Left cardiac atrium (tissue), 4 donors: Measurements from ENCODE around the gene TXNDC5. TPM values are rescaled to one million over a fixed set of nuclear protein-coding genes. Genes with fewer than 3 reads are reported as not detected.
"Not testable (repeated sequence)": the region's sequence is repeated elsewhere in the genome, so short reads cannot be mapped to it uniquely, and the experiment has no call there.

ENCODE experiments used
- ATAC-seq, 2 donors: fragments of 200-7000 bp; cut with Tn5 transposase; one replicate each; pipeline ENCODE4 v1.9.1; 2020; ENCODE audit warnings: mild to moderate bottlenecking in 2 of 2, moderate library complexity in 2 of 2
- DNase-seq: peaks from one replicate; pipeline ENCODE4 v3.0.0-alpha.2; 2020
- intact Hi-C, 2 donors: fragments of 100-400 bp; cut with DNase I; formaldehyde crosslinking; loops; one replicate each; pipeline versions ENCODE4 v1.14.1 to v1.15.1; 2022 to 2023
- total RNA-seq, 2 donors: library from RNA; stranded (reverse); fragmentation: NEBNext Ultra II Directional; extraction: Animal tissue kit (Norgen Biotek cat#: 25700); gene quantifications; one replicate each; pipeline ENCODE4 v1.2.1, GENCODE V29; 2021
- donor health status: DM: no; HTN: yes; CAD: no.
- donor health status: DM: no; HTN: yes; CAD: no; lungs with severe emphysema.
- donor health status: DM: yes; HTN: yes; CAD: no.
- donor health status: Dilated cardiomyopathy.

The TXNDC5 gene
- total RNA-seq, 2 donors from 2014 or later: 65.3 to 80.7 TPM

DNA sequence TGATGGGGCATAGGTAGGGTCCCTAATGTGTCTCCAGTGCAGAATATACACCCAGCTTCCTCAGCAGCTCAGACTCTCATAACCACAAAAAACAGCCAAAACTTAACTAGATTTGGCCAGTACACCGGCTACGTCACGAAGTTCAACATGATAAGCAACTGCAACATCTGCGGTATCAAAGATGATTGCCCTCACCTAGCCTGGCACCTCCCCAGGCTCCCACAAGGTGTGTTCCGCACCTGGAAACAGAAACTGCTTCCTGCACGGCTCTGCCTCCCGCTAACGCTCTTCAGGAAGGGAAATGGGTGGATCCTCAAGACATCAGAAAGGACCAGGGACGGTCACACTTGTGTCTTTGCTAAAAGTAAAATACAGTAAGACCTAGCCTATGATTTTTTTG lies 9.5 kb downstream of the TXNDC5 start:
- no peak for ATAC-seq

DNA sequence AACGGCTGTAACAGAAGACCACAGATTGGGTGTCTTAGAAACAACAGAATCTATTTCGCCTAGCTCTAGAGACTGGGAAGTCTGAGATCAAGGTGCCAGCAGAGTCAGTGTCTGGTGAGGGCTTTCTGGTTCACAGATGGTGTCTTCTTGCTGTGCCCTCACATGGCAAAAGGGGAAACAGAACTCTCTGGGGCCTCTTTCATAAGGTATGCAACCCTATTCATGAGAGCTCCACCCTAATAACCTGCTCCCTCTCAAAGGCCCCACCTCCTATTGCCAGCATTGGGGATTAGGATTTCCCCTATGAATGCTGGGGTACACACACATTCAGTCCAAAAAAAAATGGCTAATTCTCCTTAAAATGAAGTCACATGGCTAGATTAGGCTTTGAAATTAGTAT lies 10.0 kb downstream of the TXNDC5 start:
- intact Hi-C loops: loop anchor here in 1 of 2 donors (10.0 kb wide), 1 partner anchor 176 kb away; the partner anchor contains the start of gene BMP6
- DNase-seq (no peak), ATAC-seq (no peak)

More for the DNA sequence above, 9.5 kb downstream of the TXNDC5 start:
- intact Hi-C loops: loop anchor here in 1 of 2 donors (10.0 kb wide), 1 partner anchor 176 kb away; the partner anchor contains the start of gene BMP6
- DNase-seq: no peak

DNA sequence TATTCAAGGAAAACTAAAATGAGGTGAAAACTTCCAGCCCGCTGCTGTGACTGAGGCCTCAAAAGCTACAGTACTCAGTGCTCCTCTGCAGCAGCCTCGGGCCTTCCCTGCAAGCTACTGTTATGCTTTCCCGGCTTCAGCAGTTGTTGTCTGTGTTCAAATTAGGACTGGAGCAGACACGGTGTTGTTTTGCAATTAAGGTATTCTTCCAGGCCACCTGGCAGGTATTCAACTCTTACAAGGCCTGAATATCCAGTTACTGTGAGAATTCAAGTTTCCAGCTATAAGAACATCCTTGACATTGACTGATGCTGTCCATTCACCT lies 10.7 kb downstream of the TXNDC5 start:
- intact Hi-C loops: loop anchor here in 1 of 2 donors (10.0 kb wide), 1 partner anchor 175 kb away; the partner anchor contains the start of gene BMP6
- peak in 1 of 2 donors; percentile 25 for ATAC-seq
- DNase-seq: no peak

DNA sequence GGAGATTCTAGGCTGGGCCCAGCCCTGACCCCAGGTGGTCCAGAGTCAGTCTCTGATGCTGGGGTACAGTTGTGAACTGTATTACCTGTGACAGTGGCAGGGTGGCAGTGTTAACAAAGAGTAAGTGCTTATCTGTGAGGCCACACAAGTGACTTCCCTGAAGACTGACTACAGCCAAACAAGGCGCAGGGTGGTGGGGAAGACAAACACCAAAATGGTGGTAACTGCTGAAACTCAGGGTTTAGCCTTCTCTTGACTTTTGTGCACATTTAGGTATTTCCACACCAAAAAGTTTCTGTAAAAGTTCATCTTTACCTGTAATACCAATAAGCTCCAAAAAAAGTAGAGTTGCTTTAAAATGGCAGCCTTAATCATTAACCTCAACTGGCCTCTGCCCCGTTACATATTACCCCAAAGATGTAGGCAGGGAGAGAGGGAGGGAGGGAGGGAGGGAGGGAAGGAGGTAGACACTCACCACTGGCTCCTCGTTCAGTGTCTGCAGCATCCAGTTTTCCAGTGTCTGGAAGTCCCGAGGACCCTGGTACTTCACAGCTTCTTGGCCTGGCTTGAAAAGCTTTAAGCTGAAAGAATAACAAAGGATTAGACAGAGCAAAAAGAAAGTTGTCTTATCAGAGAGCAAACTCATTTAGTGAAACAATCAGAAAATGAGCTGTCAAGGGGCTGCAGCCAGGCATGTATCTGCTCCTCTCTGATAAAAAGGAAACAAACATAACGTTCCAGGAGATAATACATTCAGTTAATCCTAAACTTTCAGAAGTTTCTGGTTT lies 11.3 kb downstream of the TXNDC5 start:
- ATAC-seq (peak in 1 of 2 donors; percentile 11), DNase-seq (no peak)
- intact Hi-C loops: no loop called here

DNA sequence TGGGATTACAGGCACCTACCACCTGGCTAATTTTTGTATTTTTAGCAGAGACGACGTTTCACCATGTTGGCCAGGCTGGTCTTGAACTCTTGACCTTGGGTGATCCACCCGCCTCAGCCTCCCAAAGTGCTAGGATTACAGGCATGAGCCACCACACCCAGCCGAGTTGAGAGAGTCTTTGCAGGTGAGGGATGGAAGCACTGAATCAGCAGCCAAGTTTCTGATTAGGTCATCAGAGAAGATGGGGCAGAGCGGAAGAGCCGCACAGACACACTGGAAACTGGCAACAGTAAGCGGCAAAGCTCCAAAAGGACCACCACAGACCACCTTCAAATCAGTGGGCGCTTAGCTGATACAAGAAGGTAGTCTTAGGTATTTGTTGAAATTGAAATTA lies 12.4 kb downstream of the TXNDC5 start:
- ATAC-seq, DNase-seq, intact Hi-C loops: not testable (repeated sequence)

DNA sequence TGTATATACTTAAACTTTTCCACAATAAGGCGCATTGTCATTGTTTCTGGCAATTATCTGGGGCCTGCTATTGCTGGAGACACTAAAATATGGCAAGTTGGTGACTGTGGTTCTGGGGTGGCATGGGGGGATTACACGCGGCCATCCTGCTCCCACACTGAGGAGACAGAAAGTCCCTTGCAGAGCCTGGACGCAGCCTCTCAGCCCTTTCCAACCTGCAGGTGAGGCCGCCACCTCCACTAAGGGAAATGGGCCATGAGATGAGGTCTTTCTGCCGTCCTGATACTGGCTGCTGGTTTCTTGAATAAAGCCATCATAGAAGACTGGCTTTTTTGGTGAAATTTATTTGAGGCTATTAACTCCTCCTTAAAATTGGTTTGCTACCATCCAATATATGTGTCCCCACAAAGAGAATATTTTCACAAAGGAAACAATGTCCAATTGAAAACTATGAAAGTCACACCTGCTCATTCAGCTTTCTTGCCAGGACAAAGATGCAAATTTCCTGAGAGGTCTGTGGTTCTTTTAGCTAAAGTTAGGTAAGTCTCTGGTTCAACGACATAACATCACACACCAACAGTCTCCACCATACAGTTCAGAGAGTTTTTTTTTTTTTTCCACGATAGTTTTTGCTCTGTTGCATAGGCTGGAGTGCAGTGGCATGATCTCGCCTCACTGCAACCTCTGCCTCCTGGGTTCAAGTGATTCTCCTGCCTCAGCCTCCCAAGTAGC lies 13.0 kb downstream of the TXNDC5 start:
- intact Hi-C loops: no loop called here
- ATAC-seq: no peak
- DNase-seq: no peak

DNA sequence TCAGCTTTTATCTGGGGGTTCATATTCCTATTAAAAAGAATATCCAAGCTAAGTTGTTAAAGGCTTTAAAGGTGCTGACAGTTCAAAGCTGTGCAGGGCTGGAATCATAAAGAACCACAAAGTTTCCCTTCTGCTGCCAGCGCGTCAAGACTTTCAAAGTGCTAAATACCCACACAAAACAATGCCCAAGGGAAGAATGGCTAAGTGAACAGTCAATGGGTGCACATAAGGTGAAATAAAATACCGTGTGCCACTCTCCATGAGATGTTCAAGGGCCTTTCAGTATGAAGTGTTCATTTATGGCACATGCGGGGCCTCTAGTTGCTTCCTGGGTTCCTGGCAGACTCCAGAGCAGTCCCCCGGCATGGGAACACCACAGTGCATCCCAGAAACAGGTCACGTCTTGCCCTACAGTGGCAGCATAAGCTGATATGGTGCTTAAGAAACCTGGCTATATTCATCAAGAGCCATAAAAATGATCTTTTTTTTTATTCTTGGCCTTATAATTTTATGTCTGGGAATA lies 14.1 kb downstream of the TXNDC5 start:
- no peak for ATAC-seq
- intact Hi-C loops: no loop called here
- DNase-seq: no peak

DNA sequence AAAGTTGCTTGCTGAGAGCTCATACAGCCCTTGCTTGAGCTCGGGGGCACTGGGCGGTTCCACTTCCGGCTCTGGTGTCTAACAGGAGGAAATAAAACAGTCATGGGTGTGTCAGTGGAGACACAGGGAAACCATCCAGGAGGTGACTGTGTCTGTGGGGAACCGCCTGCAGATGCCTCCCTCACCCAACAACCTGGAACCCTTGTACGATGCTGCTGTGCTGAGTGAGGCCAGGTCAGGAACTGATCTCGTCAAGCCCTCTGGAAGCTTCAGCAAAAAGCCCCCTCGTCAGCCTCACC lies 15.5 kb downstream of the TXNDC5 start:
- ATAC-seq: no peak
- intact Hi-C loops: no loop called here

DNA sequence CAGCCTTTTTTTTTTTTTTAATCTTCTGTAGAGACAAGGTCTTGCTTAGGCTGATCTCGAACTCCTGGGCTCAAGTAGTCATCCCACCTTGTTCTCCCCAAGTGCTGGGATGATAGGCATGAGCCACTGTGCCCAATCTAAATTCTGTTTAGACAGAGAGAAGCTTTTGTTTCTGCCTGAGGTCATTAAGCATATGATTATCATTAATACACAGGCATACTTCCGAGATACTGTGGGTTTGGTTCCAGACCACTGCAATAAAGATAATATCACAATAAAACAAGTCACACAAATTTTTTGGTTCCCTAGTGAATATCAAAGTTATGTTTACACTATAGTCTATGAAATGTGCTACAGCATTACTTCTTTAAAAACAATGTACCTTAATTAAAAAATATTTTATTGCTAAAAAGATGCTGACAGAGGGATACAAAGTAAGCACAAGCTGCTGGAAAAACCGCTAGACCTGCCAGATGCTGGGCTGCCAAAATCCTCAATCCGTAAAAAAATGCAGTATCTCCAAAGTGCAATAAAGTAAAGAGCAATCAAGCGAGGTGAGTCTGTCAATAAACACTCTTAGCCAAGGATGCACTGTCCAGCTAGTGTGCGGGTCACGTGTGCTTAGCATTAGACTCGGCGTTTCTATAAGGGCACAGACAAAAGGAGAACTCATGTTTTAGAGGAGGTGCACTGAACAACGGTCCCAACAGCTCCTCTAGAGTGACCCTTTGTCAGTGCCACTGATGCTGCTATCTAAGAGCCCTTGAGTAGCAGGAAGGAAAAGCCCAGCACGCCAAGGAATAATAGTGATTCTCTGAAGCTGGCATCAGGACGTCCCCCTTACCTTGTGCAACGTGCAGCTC lies 16.1 kb downstream of the TXNDC5 start:
- intact Hi-C loops: no loop called here
- DNase-seq: no peak
- ATAC-seq: no peak

More for the DNA sequence above, 15.5 kb downstream of the TXNDC5 start:
- DNase-seq: no peak

DNA sequence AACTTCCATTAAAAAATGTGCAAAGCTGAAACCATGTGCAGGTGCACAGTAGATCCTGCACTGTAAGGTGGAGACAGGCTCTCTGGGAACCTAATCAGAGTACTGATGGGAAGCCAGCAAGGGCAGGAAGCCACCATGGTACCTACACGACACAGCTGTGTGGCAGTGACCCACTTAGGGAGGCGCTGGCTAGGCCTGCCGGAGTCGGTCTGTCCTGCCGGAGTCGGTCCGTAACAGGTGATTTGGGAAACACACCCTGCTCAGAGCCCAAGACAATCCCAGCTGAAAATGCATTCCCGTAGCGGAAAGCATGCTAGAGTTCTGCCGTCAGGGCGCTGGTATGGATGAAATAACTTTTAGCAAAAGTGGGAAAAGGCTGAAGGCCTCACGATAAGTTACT lies 17.2 kb downstream of the TXNDC5 start:
- ATAC-seq (no peak), DNase-seq (no peak)
- intact Hi-C loops: no loop called here

DNA sequence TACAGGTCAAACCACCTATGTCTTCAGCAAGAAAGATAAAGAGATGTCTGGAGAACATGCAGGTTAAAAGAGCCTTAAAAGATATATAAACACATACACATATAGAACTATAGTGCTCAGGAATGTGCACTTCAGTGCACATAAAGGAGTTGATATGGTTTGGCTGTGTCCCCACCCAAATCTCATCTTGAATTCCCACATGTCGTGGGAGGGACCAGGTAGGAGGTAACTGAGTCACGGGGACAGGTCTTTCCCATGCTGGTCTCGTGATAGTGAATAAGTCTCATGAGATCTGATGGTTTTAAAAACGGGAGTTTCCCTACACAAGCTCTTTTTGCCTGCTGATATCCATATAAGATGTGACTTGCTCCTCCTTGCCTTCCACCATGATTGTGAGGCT lies 18.2 kb downstream of the TXNDC5 start:
- DNase-seq, ATAC-seq, intact Hi-C loops: not testable (repeated sequence)

DNA sequence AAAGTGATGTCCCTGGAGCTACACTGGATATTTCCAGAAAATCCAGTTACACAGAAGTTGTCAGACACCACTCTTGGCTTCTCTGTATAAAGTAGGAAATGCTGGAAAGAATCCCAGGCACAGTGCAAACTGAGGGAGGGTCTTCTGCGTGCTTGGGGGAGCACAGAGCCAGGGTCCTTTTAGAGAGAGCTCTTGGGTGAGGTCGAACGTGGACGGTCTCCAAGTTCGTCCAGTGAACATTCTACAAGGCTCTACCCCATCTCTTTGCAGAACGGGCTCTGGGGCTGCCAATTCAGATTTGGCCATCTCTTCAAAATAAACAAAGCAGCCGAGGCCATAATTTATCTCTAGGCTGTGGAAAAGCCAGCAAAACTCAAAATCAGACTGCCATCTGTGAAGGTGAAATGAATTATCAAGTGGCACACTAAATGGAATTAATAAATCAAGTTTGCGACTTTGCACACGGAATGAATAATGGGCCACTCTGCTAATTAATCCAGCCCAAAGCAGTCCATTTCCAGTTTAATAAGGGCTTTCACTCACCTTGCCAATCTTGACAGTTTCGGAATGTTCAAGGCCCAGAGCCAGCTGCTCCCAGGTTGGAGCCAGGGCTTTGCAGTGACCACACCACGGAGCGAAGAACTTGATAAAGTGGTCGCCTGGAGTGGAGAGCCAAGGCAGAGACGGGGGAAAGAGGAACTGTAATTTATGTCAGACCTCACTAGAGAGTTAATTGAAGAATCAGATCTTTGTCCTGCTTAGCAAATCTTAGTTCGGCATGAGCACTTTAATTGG lies 19.3 kb downstream of the TXNDC5 start:
- ATAC-seq (peak; percentile 20 to 29), DNase-seq (no peak)
- intact Hi-C loops: no loop called here

DNA sequence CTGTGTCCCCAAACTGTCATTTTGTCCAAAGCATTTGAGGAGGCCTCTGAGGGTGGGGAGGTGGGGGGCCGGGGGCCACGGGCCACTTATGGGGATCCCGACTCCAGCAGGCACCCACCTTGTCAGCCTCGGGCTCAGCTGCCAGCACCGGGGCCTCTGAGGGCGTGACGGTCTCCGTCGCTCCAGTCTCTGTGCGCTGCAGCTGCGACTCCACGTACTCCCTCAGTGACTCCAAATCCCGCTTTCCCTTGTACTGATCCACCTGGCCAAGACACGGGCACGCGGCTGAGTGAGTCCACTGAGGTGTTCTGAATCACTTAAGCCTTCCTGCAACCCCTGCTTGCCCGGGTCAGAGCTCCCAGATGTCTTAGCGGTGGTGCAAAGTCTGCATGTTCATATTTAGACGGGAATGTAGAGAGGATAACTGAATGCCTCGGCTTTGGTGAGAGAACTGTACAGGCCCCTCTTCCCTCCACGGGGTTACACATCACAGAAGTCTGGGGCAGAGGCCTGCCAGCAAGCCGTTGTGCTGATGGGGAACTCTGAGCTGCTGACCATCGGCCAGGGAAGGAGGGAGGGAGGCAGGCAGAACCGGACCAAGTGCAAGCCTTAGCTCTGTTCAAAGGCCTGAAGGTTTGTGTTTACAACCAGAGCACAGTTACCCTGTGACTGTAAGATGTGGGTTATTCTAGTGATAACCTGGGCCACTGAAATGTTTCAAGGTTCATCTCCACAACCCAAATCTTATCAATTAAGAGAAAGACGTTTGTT lies 21.8 kb downstream of the TXNDC5 start:
- ATAC-seq: peak in 1 of 2 donors; percentile 11
- intact Hi-C loops: no loop called here
- DNase-seq: no peak

DNA sequence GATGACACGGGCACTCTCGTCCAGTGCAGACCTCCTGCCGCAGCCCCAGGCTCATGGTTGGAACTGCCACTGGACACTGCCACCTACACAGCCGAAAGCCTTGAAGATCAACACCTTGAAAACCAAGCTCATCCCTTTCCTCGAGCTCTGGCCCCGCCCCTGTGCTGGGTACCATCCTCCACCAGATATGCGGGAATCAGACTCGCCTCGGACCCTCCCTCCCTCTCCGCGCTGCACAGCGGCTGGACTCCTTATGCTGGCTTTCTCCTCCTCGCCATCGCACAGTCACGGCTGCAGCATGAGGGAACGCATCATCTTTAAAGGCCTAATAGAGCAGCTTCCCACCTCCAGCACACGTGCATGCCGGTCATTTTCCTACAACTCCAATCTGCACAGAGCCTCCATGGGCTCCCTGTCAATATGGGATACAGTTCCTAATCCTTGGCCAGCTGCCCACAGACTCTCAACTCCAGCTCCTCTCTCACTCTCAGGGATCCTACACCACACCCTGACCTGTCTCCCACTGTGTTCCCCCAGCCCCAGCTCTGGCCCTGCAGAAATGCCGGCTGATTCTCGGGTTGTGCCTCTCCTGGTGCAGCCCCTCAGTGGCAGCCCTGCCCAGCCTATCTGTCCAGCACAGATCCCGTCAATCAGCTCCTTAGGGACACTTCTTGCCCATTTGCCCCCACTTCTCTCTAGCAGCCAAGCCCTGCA lies 23.2 kb downstream of the TXNDC5 start:
- ATAC-seq (no peak), DNase-seq (no peak)
- intact Hi-C loops: no loop called here

DNA sequence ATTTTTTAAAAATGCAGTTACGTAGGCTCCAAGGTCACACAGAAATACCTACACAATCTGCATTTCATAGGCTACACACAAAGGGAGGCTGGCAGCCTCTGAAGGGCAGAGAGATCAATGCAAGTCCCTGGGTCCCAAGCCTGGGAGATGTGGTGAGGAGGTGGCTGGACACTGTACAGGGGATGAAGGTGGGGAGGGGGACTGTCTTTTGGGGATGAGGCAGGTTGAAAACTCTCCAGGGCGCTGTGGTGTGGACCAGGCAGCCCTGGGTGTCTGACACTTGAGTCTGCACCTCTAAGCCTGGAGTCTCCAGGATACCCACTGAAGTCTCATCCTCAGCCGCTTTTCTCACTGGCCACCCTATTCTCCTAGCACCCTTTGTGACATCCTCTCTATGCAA lies 24.5 kb downstream of the TXNDC5 start:
- DNase-seq: no peak
- no peak for ATAC-seq
- intact Hi-C loops: no loop called here

DNA sequence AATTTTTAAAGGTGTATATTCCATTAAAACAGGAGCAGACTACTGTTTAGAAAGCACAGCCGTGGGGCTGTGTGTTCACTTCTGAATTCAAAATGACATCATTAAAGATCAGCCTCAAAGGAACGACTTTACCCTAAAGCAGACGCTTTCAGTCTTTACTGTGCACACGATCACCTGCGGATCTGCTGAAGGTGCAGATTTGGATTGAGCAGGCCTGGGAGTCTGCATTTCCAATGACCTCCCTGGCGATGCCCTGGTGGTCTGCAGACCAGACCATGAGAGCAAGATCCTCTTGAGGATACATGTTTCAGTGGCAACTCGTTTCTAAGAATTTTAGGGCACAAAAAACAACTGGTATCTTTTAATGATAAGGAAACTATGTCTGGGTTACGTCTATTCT lies 27.2 kb downstream of the TXNDC5 start:
- no peak for ATAC-seq
- no peak for DNase-seq
- intact Hi-C loops: no loop called here

DNA sequence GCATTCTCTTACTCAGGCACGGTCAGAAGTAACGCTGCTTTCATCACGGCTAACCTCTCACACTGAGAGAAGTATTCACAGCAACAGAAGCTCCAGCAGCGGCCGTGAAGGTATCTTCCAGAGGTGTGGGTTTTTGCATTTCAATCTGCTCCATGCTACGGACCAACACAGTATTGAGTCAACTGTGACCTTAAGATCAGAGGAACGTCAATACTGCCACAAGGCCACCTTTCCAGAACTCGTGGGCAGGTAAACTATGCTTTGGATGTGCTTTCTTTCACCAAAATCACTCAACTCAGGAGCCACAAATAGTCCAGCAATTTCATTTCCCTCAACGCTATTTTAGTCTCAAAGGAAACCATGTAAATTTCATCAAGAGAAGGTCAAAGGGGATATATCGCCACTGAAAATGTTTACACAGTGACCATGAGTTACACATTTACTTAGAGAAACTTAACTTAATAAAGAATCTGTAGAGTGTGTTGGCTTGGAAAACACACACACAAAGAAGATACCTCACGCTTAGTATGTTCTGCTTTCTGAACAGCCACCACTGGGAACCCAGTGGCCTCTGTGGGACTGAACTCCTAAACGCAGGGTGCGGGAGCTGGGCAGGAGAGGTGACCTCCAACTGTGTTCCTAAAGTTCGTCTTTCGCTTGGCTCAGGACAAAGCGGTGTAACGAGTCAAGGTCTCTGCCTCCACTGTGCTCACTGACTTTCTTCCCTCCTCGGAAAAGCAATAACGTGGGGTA lies 27.9 kb downstream of the TXNDC5 start:
- intact Hi-C loops: no loop called here
- DNase-seq (no peak), ATAC-seq (no peak)
